SK-N-MC (cell line): ENCODE measurements around the gene EXD3.

ENCODE experiments used
- EZH2 ChIP-seq: fragments of 200-600 bp; sonication (generic); IDR thresholded peaks from one replicate; pipeline ENCODE4 v1.6.1; 2017; ENCODE audit warnings: antibody characterized with exemption
- POLR2AphosphoS5 ChIP-seq: IDR thresholded peaks from 2 replicates; pipeline ENCODE4 v1.6.1; 2012; ENCODE audit warnings: mild to moderate bottlenecking, low read depth, low read length, borderline replicate concordance

DNA sequence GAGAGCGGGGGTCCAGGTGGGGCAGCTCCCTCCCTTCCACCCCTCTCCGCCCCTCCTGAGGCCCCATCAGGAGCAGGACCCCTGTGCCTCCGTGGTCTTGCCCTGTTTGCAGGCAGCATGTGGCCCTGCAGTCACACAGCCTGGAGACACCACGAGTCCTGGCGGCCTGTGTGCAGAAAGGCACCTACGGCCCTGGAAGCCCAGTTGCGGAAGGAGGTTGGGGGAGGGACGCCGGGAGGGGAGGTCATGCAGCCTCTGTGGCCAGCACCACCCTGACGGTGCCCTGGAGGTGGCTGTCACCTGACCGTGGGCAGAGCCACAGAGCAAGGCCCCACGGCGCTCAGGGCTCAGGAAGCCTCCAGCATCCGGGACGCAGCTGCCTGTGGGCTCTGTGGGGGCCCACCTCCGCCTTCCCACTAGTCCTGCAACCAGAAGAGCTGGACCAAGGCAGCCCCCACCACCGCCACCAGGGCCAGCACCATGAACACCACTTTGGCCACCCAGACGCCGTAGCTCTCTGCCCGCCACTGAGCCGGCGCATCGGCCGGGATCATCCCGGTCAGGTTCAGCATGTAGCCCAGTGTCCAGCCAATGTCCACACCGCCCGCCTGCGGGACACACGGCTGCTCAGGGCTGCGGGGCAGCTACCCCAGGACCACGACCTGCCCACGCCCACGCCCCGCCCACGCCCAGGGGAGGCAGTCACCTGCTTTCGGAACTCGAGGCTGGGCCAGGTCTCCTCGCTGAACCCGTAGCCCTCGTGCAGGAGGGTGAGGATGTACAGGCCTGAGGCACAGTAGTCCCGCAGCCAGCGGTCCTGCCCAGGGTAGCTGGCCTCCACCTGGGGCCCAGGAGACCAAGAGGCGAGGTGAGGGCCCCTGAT, 11.8 kb upstream of the EXD3 start:
- TF ChIP-seq POLR2AphosphoS5 (no peak), EZH2 (no peak)
